Heart left ventricle (tissue), 13 donors: Measurements from ENCODE around the gene BNIP5.

ENCODE experiments used
- POLR2A ChIP-seq, 2 donors: fragments of 450-650 bp; IDR thresholded peaks; one replicate each; pipeline ENCODE4 v1.6.1; 2017; ENCODE audit warnings: antibody characterized with exemption in 2 of 2, mild to moderate bottlenecking in 2 of 2, moderate library complexity in 2 of 2
- TF ChIP-seq, protein P1 (sequence below), 12 donors: fragments of 200-600 bp; sonication (generic) in 4 of 12; IDR thresholded peaks; one replicate each; pipeline versions ENCODE4 v1.5.0 to v1.8.0; 2018 to 2022; ENCODE audit warnings: antibody characterized with exemption in 12 of 12, mild to moderate bottlenecking in 5 of 12
- donor health status: ischemic (EF 13 %, LVEDD 7.1; RV severe dilation, severe dysfunction).
- donor health status: DM: no; HTN: yes; CAD: no.
- donor health status: DM: no; HTN: no; CAD: no.
- donor health status: ischemic (EF 25% LVEDD 6.9; RV normal size, moderate dysfunction).
- donor health status: ischemic (EF 25% LVEDD 5.7; RV mildly dilated, moderate dysfunction).
- donor health status: ischemic (EF 35%, LVEDD 5.7; RV mildly dilated, moderate dysfunction).
- donor health status: nonischemic (EF 11% LVEDD 7.7; RV severe dilation, severe dysfunction).
- donor health status: DM: yes; HTN: yes; CAD: no.
- donor health status: PGD.
- donor health status: ischemic (EF 29% LVEDD 5.4; RV normal size, mild dysfunction).
- donor health status: nonischemic (EF 23%, LVEDD 6.1; RV moderate dilation, normal function).

DNA sequence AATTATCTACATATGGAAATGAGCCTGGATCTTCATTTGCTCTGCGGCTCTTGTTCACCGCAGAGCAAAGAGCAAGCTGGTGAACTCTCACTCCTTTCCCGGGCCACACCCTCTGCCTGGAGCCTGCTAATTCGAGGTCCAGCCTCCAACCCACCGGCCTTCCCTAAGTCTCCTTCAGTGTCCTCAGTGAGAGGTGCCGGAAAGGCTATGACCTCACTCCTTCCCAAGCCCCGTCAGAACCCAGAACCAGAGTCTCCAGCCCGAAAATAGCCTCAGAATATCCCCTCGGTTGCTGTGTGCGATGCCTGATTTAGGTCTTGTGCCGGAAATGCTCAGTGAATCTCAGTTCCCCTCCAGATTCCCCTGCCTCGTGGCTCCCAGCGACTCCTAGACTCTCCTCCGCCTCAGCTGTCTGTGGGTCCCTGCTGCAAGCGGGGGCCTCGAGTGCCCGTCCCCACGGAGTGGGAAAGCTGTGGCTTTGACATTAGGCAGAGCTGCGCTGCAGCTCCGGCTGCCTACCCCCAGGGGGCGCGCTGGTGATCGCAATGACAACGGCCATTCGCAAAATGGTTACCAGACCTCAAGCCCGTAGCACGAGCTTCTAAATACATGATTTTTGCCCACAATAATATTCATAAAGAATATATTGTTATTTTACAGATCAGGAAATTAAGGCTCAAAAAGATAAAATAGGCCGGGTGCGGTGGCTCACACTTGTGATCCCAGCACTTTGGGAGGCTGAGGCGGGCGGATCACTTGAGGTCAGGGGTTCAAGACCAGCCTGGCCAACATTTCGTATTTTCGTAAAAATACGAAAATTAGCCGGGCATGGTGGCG lies 4.1 kb upstream of the BNIP5 start:
- TF ChIP-seq POLR2A (IDR thresholded peaks at IDR 0.05), result no peak
- TF ChIP-seq, protein P1, sequence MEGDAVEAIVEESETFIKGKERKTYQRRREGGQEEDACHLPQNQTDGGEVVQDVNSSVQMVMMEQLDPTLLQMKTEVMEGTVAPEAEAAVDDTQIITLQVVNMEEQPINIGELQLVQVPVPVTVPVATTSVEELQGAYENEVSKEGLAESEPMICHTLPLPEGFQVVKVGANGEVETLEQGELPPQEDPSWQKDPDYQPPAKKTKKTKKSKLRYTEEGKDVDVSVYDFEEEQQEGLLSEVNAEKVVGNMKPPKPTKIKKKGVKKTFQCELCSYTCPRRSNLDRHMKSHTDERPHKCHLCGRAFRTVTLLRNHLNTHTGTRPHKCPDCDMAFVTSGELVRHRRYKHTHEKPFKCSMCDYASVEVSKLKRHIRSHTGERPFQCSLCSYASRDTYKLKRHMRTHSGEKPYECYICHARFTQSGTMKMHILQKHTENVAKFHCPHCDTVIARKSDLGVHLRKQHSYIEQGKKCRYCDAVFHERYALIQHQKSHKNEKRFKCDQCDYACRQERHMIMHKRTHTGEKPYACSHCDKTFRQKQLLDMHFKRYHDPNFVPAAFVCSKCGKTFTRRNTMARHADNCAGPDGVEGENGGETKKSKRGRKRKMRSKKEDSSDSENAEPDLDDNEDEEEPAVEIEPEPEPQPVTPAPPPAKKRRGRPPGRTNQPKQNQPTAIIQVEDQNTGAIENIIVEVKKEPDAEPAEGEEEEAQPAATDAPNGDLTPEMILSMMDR (IDR thresholded peaks at IDR 0.05), result peak; percentile 90 to 98 (median 97)
